ENCODE measurements around the gene CCNL1. TPM values are rescaled to one million over a fixed set of nuclear protein-coding genes. Genes with fewer than 3 reads are reported as not detected.

Gene CCNL1
- total and polyA plus RNA-seq, 2 experiments from 2014 or later, result 125 to 300 TPM

DNA sequence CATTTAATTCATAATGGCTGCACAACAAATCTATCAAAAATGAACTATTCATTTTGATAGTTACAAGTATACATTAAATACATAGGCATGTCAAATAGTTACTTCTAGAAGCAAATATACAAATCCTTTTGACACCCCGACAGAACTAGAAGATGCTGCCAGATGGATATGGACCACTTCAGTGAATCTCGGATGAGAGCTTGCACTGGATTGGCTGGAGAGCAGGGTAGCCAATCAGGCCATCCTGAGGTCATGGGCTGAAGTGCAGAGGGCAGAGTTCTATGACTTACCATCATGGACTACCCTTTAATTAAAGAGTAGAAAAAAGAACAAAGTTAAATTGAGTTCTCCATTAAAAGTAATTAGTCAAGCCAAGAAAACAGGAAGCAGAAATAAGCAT is 8.3 kb downstream of the CCNL1 start:
- no peak for TF ChIP-seq EZH2 (IDR thresholded peaks at IDR 0.05; ENCODE audit: borderline replicate concordance)
- peaks cover 66% of the 10 kb centered on the region for H3K79me2 ChIP-seq
- 91% methylated on average over 2 of the region's 2 CpGs for WGBS (ENCODE audit: low lambda C conversion rate, missing lambda C conversion rate)

DNA sequence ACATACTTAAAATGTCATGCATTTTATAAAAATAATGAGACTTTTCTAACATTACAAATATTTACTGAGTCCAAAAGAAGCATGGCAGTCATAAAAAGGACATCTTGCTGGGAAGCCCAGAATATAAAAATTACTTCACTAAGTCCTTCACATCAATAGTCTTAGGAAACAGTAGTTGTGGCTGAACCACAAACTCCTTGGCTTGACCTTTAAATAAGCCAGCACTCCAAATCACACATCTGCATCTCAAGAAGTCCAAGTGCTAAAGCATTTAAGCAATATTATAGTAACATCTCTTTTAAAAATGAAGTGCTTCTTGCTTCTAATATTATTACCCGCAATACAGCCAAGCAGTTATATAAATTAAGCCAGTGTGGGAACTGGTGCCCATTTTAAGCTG is 8.8 kb downstream of the CCNL1 start:
- DNase-seq (ENCODE audit: low spot score), result no peak
- Histone ChIP-seq H3K4me2 (no peak overlapping the region), H2AFZ (no peak overlapping the region), H3K9me3 (ENCODE audit: low read depth) (no peaks in the 10 kb centered on the region), H3K4me1 (ENCODE audit: insufficient read depth) (peaks cover 12% of the 10 kb centered on the region), H3K4me3 (no peak overlapping the region), H3K27ac (no peak overlapping the region), H3K9me2 (replicated peaks; ENCODE audit: insufficient read depth) (no peaks in the 10 kb centered on the region), H3K27me3 (no peaks in the 10 kb centered on the region), H3K36me3 (replicated peaks; ENCODE audit: insufficient read depth, low read depth) (peaks cover 22% of the 10 kb centered on the region), H4K20me1 (ENCODE audit: insufficient read depth, poor library complexity, severe bottlenecking) (peaks cover 73% of the 10 kb centered on the region), H3K79me2 (peaks cover 61% of the 10 kb centered on the region)
- 100% methylated on average over 1 of the region's 1 CpG for WGBS (ENCODE audit: low lambda C conversion rate, missing lambda C conversion rate)
- TF ChIP-seq, protein P1, sequence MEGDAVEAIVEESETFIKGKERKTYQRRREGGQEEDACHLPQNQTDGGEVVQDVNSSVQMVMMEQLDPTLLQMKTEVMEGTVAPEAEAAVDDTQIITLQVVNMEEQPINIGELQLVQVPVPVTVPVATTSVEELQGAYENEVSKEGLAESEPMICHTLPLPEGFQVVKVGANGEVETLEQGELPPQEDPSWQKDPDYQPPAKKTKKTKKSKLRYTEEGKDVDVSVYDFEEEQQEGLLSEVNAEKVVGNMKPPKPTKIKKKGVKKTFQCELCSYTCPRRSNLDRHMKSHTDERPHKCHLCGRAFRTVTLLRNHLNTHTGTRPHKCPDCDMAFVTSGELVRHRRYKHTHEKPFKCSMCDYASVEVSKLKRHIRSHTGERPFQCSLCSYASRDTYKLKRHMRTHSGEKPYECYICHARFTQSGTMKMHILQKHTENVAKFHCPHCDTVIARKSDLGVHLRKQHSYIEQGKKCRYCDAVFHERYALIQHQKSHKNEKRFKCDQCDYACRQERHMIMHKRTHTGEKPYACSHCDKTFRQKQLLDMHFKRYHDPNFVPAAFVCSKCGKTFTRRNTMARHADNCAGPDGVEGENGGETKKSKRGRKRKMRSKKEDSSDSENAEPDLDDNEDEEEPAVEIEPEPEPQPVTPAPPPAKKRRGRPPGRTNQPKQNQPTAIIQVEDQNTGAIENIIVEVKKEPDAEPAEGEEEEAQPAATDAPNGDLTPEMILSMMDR (IDR thresholded peaks at IDR 0.05; ENCODE audit: poor library complexity), result no peak
- TF ChIP-seq EZH2phosphoT487 (IDR thresholded peaks at IDR 0.05; ENCODE audit: low read depth, severe bottlenecking, unreplicated experiment) (no peak), EZH2 (IDR thresholded peaks at IDR 0.05; ENCODE audit: borderline replicate concordance) (no peak)

More for the DNA sequence above, 8.3 kb downstream of the CCNL1 start:
- Histone ChIP-seq H3K4me3 (no peak overlapping the region), H3K4me1 (ENCODE audit: insufficient read depth) (peaks cover 12% of the 10 kb centered on the region), H3K4me2 (no peak overlapping the region), H3K27me3 (no peaks in the 10 kb centered on the region), H4K20me1 (ENCODE audit: insufficient read depth, poor library complexity, severe bottlenecking) (peaks cover 77% of the 10 kb centered on the region), H3K9me2 (replicated peaks; ENCODE audit: insufficient read depth) (no peaks in the 10 kb centered on the region), H3K9me3 (ENCODE audit: low read depth) (no peaks in the 10 kb centered on the region), H2AFZ (no peak overlapping the region), H3K27ac (no peak overlapping the region), H3K36me3 (replicated peaks; ENCODE audit: insufficient read depth, low read depth) (peaks cover 22% of the 10 kb centered on the region)
- DNase-seq (ENCODE audit: low spot score), result no peak

DNA sequence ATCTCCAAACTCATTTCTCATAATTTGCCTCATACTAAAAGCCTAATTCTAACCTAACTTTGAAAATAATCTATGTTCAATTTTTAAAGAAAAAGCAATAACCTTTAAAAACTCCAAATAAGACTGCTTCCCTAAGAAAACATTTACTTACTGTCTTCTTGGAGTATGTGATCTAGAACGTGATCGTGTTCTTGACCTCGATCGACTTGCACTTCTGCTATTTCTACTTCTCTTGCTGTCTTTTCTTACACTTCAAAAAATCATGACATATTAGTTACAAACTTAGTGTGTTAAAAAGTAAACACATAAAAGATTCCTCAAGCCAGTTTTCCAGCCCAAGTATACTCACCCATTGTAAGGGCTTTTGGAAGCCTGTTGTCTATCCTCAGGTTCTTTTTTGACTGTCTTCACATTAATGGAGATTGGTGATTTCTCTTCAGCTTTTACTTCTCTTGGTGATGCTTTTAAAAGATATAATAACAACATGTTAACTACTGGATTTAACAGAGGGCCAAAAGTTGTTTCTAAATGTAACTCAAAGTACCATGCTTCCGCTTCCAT is 10.7 kb downstream of the CCNL1 start:
- H4K20me1 ChIP-seq (ENCODE audit: insufficient read depth, poor library complexity, severe bottlenecking), result peaks cover 53% of the 10 kb centered on the region
- 98% methylated on average over 5 of the region's 5 CpGs for WGBS (ENCODE audit: low lambda C conversion rate, missing lambda C conversion rate)
- DNase-seq (ENCODE audit: low spot score), result no peak
- no peak overlapping the region for H2AFZ ChIP-seq
- no peaks in the 10 kb centered on the region for H3K4me1 ChIP-seq (ENCODE audit: insufficient read depth)
- H3K4me3 ChIP-seq, result no peak overlapping the region
- no peak overlapping the region for H3K4me2 ChIP-seq
- peaks cover 28% of the 10 kb centered on the region for H3K36me3 ChIP-seq (replicated peaks; ENCODE audit: insufficient read depth, low read depth)
- no peak overlapping the region for H3K27ac ChIP-seq
- H3K79me2 ChIP-seq, result peaks cover 41% of the 10 kb centered on the region
- no peaks in the 10 kb centered on the region for H3K9me2 ChIP-seq (replicated peaks; ENCODE audit: insufficient read depth)
- no peaks in the 10 kb centered on the region for H3K9me3 ChIP-seq (ENCODE audit: low read depth)
- H3K27me3 ChIP-seq, result no peaks in the 10 kb centered on the region
- TF ChIP-seq, protein P1 (IDR thresholded peaks at IDR 0.05; ENCODE audit: poor library complexity), result no peak
- no peak for TF ChIP-seq EZH2 (IDR thresholded peaks at IDR 0.05; ENCODE audit: borderline replicate concordance)
- TF ChIP-seq EZH2phosphoT487 (IDR thresholded peaks at IDR 0.05; ENCODE audit: low read depth, severe bottlenecking, unreplicated experiment), result no peak

DNA sequence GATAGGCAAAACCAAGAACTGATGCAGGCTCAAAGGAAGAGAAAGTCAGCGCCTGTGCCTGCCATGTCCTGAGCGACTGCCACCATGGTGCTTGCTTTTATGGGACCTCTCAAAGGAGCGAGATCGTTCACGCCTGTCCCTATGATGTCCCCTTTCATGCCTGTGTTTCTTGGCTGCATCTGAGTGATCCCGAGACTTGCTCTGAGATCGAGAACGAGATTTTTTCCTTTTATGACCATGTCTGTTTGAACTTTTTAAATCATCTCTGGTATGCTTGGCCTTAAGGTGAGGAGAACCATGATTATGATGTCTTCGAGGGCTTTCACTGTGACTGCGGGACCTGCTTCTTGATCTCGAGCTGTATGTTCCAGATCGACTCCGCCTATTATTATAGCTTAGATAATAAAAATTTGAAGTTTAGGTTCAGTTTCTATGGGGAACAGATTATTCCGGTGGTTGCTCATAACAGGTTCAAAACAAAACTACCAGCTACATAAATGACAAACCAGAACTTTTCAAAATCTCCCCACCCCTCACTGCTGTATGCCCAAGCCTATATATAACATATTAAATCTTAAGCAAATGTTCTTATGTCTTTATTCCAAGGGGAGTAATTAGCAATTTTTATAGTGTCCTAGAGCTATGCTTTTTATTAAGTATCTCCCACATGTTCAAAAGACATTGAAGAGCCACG is 11.6 kb downstream of the CCNL1 start:
- Histone ChIP-seq H4K20me1 (ENCODE audit: insufficient read depth, poor library complexity, severe bottlenecking) (peaks cover 45% of the 10 kb centered on the region), H3K27me3 (no peaks in the 10 kb centered on the region), H3K4me1 (ENCODE audit: insufficient read depth) (no peaks in the 10 kb centered on the region), H3K27ac (no peak overlapping the region), H3K79me2 (peaks cover 33% of the 10 kb centered on the region), H3K9me3 (ENCODE audit: low read depth) (no peaks in the 10 kb centered on the region), H2AFZ (no peak overlapping the region), H3K36me3 (replicated peaks; ENCODE audit: insufficient read depth, low read depth) (peaks cover 28% of the 10 kb centered on the region), H3K4me3 (no peak overlapping the region), H3K9me2 (replicated peaks; ENCODE audit: insufficient read depth) (no peaks in the 10 kb centered on the region), H3K4me2 (no peak overlapping the region)
- 93% methylated on average over 15 of the region's 15 CpGs for WGBS (ENCODE audit: low lambda C conversion rate, missing lambda C conversion rate)
- DNase-seq (ENCODE audit: low spot score), result no peak
- TF ChIP-seq, protein P1 (IDR thresholded peaks at IDR 0.05; ENCODE audit: poor library complexity), result no peak
- TF ChIP-seq EZH2phosphoT487 (IDR thresholded peaks at IDR 0.05; ENCODE audit: low read depth, severe bottlenecking, unreplicated experiment) (no peak), EZH2 (IDR thresholded peaks at IDR 0.05; ENCODE audit: borderline replicate concordance) (no peak)

All from hepatocyte (in vitro differentiated cells).